Mononuclear cell (primary cell): ENCODE measurements around the gene FRYL. TPM values are rescaled to one million over a fixed set of nuclear protein-coding genes. Genes with fewer than 3 reads are reported as not detected.

ENCODE experiments used
- H3K27me3 ChIP-seq: 2 replicates; pipeline ENCODE4 v1.6.0; 2011; ENCODE audit warnings: low read length, control low read depth; ENCODE audit not compliant: insufficient read depth
- H3K4me1 ChIP-seq: 2 replicates; pipeline ENCODE4 v1.5.1; 2011; ENCODE audit warnings: mild to moderate bottlenecking, low read length, control low read depth; ENCODE audit not compliant: insufficient read depth
- H3K4me3 ChIP-seq: 2 replicates; pipeline ENCODE4 v1.5.1; 2011; ENCODE audit warnings: mild to moderate bottlenecking, low read length, moderate library complexity
- H3K9me3 ChIP-seq: 2 replicates; pipeline ENCODE4 v1.5.1; 2011; ENCODE audit warnings: low read depth, mild to moderate bottlenecking, control low read depth, low read length
- total RNA-seq: library from RNA; depleted of rRNA; stranded (reverse); fragments of >200 nt; gene quantifications from one replicate; pipeline ENCODE4 v1.2.3, GENCODE V29; 2012

The FRYL gene
- total RNA-seq, 1 donor, result 97.3 TPM

- no peak overlapping the region for H3K4me3 ChIP-seq
Measured at GRCh38 chr4:48489683-48490011, 290.4 kb downstream of the FRYL start.

GRCh38 chr4:48484494-48485168 is 295.4 kb downstream of the FRYL start:
- H3K27me3 ChIP-seq, result peaks cover 90% of the 10 kb centered on the region

More at GRCh38 chr4:48489683-48490011, 290.4 kb downstream of the FRYL start:
- peaks cover 16% of the 10 kb centered on the region for H3K4me1 ChIP-seq
- H3K27me3 ChIP-seq, result peaks cover 74% of the 10 kb centered on the region
- no peaks in the 10 kb centered on the region for H3K9me3 ChIP-seq

DNA sequence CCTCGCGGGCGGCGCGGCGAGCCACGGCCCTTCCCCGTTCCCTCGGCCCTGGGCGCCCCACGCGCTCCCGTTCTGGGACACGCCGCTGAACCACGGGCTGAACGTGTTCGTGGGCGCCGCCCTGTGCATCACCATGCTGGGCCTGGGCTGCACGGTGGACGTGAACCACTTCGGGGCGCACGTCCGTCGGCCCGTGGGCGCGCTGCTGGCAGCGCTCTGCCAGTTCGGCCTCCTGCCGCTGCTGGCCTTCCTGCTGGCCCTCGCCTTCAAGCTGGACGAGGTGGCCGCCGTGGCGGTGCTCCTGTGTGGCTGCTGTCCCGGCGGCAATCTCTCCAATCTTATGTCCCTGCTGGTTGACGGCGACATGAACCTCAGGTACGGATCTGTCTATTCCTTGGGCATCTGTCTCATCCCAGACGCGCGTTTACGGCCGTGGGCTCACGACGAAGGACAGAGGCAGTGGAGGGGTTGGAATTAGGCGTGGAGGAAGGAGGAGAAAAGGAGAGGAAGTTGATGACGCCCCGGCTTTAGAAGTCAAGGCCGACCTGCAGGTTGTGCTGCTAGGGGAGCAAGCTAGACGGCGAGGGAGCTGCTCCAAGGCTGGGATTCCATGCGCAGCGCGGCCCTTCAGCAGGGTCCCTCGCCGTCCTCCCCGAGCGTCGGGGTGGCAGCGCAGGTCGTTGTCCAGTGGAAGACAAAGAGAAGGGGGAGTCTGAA is 296.1 kb downstream of the FRYL start:
- peaks cover 12% of the 10 kb centered on the region for H3K4me1 ChIP-seq
- no peak overlapping the region for H3K4me3 ChIP-seq
- peaks cover 85% of the 10 kb centered on the region for H3K27me3 ChIP-seq
- no peaks in the 10 kb centered on the region for H3K9me3 ChIP-seq

More at GRCh38 chr4:48484494-48485168, 295.4 kb downstream of the FRYL start:
- Histone ChIP-seq H3K4me3 (no peak overlapping the region), H3K4me1 (peaks cover 12% of the 10 kb centered on the region), H3K9me3 (no peaks in the 10 kb centered on the region)

DNA sequence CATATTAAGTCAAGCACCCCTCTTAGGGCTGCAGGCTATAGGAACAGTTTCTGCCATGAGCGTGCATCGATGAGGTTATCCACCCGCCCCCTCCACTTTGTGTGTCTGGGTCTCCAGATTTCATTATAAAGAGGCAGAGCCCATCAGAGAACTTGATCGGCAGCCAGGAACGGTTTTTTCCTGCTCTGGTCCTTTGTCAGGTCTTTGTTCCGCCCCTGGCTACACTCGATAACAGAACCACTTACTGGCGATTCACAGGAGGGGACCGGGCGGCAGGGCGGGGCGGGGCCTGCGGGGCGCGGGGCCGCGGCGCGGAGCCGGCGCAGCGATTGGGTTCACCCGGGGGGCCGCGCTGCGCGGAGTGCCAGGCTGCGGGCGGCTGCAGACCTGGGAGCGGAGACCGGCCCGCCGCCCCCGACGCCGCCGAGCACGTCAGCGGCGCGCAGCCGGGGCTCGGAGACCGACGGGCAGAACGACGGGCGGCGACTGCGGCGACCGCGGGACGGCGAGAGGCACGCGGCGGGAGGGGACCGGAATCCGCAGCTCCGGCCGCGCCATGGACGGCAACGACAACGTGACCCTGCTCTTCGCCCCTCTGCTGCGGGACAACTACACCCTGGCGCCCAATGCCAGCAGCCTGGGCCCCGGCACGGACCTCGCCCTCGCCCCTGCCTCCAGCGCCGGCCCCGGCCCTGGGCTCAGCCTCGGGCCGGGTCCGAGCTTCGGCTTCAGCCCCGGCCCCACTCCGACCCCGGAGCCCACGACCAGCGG is 296.9 kb downstream of the FRYL start, which contains the start of gene SLC10A4:
TSS of gene SLC10A4 (plus strand) at position 338 of the 771 bp plus-strand sequence. CDS start at position 557, 219 bp downstream.
- Histone ChIP-seq H3K4me1 (peaks cover 12% of the 10 kb centered on the region), H3K9me3 (no peaks in the 10 kb centered on the region), H3K4me3 (no peak within 1 kb of the TSS), H3K27me3 (peaks cover 78% of the 10 kb centered on the region)

GRCh38 chr4:48481581-48481980 is 298.5 kb downstream of the FRYL start:
- Histone ChIP-seq H3K4me1 (peaks cover 12% of the 10 kb centered on the region), H3K4me3 (no peak overlapping the region), H3K27me3 (peaks cover 62% of the 10 kb centered on the region), H3K9me3 (no peaks in the 10 kb centered on the region)

- H3K4me1 ChIP-seq, result peaks cover under 1% of the 10 kb centered on the region
- peaks cover 31% of the 10 kb centered on the region for H3K27me3 ChIP-seq
- H3K9me3 ChIP-seq, result no peaks in the 10 kb centered on the region
- H3K4me3 ChIP-seq, result no peak overlapping the region
Measured at GRCh38 chr4:48478273-48478672, 301.8 kb downstream of the FRYL start.

DNA sequence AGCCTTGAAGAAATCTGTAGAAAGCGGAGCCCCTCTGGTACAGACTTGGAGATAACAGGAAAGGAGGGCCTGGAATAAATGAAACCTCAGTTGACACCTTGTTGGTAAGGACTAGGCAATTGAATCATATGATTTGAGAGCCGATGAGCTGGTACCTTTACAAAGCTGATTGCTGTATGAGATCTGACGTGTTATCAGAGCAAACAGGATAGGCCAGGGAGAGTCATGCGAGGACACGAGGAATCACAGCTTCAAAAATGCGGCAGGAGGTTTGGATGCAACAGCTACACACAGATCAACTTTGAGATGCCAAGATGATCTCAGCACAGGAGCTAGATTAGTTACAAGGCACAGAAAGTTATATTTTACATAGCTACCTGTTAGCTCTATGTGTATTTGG is 304.3 kb downstream of the FRYL start:
- H3K4me3 ChIP-seq, result no peak overlapping the region
- peaks cover 8% of the 10 kb centered on the region for H3K27me3 ChIP-seq
- H3K4me1 ChIP-seq, result no peaks in the 10 kb centered on the region
- no peaks in the 10 kb centered on the region for H3K9me3 ChIP-seq

DNA sequence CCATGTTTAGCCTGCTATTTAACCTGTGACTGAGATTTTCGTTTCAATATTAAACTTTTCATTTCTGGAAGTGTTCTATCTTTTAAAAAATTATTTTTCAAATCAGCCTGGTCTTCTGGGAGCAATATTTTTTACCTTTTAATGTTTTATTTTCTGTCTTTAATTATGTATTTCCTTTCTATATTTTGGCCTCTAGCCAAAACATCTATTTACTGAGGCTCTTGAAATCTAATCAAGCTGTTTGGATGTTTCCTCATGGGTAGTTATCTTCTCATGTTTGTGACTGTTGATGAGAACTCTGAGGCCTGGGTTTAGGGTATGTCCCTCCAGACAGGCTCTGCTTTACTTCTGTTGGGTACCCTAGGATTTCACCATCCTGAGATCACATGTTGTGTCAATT is 307.3 kb downstream of the FRYL start:
- Histone ChIP-seq H3K9me3 (no peaks in the 10 kb centered on the region), H3K4me3 (no peak overlapping the region), H3K27me3 (no peaks in the 10 kb centered on the region), H3K4me1 (no peaks in the 10 kb centered on the region)

GRCh38 chr4:48470570-48470969 is 309.5 kb downstream of the FRYL start:
- Histone ChIP-seq H3K27me3 (no peaks in the 10 kb centered on the region), H3K4me1 (no peaks in the 10 kb centered on the region), H3K4me3 (no peak overlapping the region), H3K9me3 (no peaks in the 10 kb centered on the region)

DNA sequence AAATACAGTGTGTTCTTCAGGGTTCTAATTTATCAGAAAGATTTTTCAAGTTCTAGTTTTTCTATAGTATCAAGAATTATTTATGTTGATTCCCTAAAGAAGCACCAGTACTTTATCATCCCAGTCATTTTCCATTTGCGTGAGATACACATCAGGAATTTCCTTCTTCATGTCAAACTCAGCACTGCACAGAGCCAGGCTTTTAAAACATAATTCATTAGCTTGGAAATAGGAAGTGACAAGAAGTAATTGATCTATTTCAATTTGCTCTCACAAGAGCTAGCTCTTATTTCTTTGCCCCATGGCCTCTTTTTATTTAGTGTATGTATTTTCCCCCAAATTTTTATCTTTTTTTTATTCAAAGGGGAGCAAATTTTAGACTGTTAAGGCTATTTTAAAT is 309.9 kb downstream of the FRYL start:
- Histone ChIP-seq H3K9me3 (no peaks in the 10 kb centered on the region), H3K4me3 (no peak overlapping the region), H3K4me1 (no peaks in the 10 kb centered on the region), H3K27me3 (no peaks in the 10 kb centered on the region)

- Histone ChIP-seq H3K27me3 (no peaks in the 10 kb centered on the region), H3K9me3 (no peaks in the 10 kb centered on the region), H3K4me3 (no peak overlapping the region), H3K4me1 (no peaks in the 10 kb centered on the region)
Measured at GRCh38 chr4:48467891-48468290, 312.2 kb downstream of the FRYL start.

DNA sequence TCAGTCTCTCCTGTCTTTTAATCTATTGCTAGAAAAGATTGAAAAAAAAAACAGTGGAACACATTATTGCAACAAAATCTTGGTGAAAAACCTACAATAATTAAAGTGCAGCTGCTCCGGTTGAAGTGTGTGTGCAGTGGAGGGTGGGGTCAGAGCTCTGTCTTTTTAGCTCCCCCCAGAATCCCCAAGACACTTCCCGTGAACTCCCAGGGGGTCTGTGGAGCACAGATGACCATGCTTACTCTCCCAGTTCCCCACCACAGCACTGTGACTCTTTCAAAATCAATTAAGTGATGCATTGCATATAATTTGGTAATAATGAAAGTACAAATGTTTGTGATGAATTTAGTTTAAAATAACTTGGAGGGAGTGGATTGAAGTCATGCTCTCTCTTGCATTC is 312.6 kb downstream of the FRYL start:
- no peaks in the 10 kb centered on the region for H3K27me3 ChIP-seq
- no peak overlapping the region for H3K4me3 ChIP-seq
- H3K4me1 ChIP-seq, result no peaks in the 10 kb centered on the region
- H3K9me3 ChIP-seq, result no peaks in the 10 kb centered on the region

DNA sequence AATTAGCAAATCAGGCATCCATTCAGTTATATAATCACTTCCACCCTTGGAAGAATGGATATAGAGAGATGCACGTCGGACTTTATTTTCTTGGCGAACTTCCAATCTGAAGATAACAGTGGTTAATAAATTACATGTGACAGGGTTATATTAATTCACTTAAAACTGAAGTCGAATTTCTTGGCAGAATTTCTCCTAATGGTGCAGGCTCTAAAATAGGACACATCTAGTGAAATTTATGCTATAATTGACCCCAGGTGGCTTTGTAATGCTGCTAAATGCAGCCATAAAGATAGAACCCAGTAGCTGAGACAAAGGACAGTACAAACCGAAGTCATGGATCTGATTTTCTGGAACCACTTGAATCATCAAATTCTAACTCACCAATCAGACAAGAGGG is 317.7 kb downstream of the FRYL start:
- no peaks in the 10 kb centered on the region for H3K27me3 ChIP-seq
- no peak overlapping the region for H3K4me3 ChIP-seq
- H3K9me3 ChIP-seq, result no peaks in the 10 kb centered on the region
- H3K4me1 ChIP-seq, result no peaks in the 10 kb centered on the region

GRCh38 chr4:48461000-48461399 is 319.1 kb downstream of the FRYL start:
- Histone ChIP-seq H3K4me1 (no peaks in the 10 kb centered on the region), H3K27me3 (no peaks in the 10 kb centered on the region), H3K9me3 (no peaks in the 10 kb centered on the region), H3K4me3 (no peak overlapping the region)

DNA sequence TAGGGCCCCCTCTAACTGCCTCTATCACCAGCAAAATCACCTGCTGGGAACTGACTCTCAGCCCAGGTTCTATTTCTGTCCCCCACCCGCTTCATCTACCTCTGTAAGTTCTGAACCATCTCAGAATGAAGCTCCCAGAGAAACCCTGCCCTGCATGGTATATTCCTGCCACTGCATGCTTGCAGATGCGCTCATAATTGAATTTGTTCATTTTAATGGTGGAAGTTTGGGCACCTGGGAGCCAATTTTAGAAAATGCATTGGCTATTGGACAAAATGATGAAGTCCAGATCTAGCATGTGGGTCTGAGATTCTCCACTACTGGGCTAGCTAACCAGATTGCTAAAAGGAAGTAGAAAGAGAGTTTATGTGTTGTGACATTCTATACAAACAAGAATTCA is 325.5 kb downstream of the FRYL start:
- Histone ChIP-seq H3K4me3 (no peak overlapping the region), H3K9me3 (no peaks in the 10 kb centered on the region), H3K4me1 (no peaks in the 10 kb centered on the region), H3K27me3 (peaks cover 3% of the 10 kb centered on the region)
